K562 (cell line): ENCODE results near the gene BACE1. TPM values are rescaled to one million over a fixed set of nuclear protein-coding genes. Genes with fewer than 3 reads are reported as not detected.

Source experiments
- ARHGAP35 ChIP-seq: fragments of 450-650 bp; IDR thresholded peaks from 2 replicates; pipeline ENCODE4 v1.6.1; 2018; ENCODE audit not compliant: partially characterized antibody
- BMI1 ChIP-seq: fragments of 150-350 bp; IDR thresholded peaks from 2 replicates; pipeline ENCODE4 v1.6.1; 2014; ENCODE audit warnings: low read length
- BRF1 ChIP-seq: IDR thresholded peaks from 3 replicates; pipeline ENCODE4 v1.6.1; 2011; ENCODE audit warnings: borderline replicate concordance, mild to moderate bottlenecking; ENCODE audit not compliant: insufficient read length; ENCODE audit errors: extremely low read depth
- FIP1L1 ChIP-seq: fragments of 200-400 bp; formaldehyde crosslinking; IDR thresholded peaks from 2 replicates; pipeline ENCODE4 v1.6.1; 2018; ENCODE audit warnings: mild to moderate bottlenecking, low read depth, low read length; ENCODE audit not compliant: poor library complexity, severe bottlenecking
- HNRNPUL1 ChIP-seq: fragments of 200-400 bp; formaldehyde crosslinking; IDR thresholded peaks from 2 replicates; pipeline ENCODE4 v1.6.1; 2017; ENCODE audit warnings: low read length
- LARP7 ChIP-seq: fragments of 450-650 bp; IDR thresholded peaks from 2 replicates; pipeline ENCODE4 v1.6.1; 2016
- MAFG ChIP-seq: fragments of 450-650 bp; conservative IDR thresholded peaks from 2 replicates; pipeline ENCODE4 v1.6.1; 2016; ENCODE audit warnings: missing genetic modification characterization, missing compliant biosample characterization
- MCM3 ChIP-seq: fragments of 450-650 bp; IDR thresholded peaks from 2 replicates; pipeline ENCODE4 v1.6.1; 2016
- MCM7 ChIP-seq, 2 experiments: fragments of 450-650 bp; IDR thresholded peaks; 2 replicates each; pipeline ENCODE4 v1.6.1; 2016 to 2018
- SETDB1 ChIP-seq: IDR thresholded peaks from one replicate; pipeline ENCODE4 v1.6.1; 2012; ENCODE audit warnings: low read length, control low read depth, inconsistent platforms
- SMARCB1 ChIP-seq: IDR thresholded peaks from 2 replicates; pipeline ENCODE4 v1.6.1; 2011; ENCODE audit warnings: improper control_type of control experiment, low read depth; ENCODE audit not compliant: insufficient read length
- TCF3 ChIP-seq: sonication (generic); formaldehyde crosslinking; IDR thresholded peaks from 2 replicates; pipeline ENCODE4 v1.4.0; 2020; ENCODE audit warnings: mild to moderate bottlenecking, missing genetic modification reagents
- YBX1 ChIP-seq: fragments of 450-650 bp; IDR thresholded peaks from 2 replicates; pipeline ENCODE4 v1.7.1; 2016; ENCODE audit warnings: mild to moderate bottlenecking
- ZKSCAN1 ChIP-seq: fragments of 150-350 bp; IDR thresholded peaks from 2 replicates; pipeline ENCODE4 v1.6.1; 2016; ENCODE audit warnings: low read depth, low read length
- ZNF121 ChIP-seq: sonication (generic); formaldehyde crosslinking; conservative IDR thresholded peaks from 2 replicates; pipeline ENCODE4 v1.8.0; 2022; ENCODE audit warnings: missing genetic modification reagents
- ZNF165 ChIP-seq: fragments of 250-450 bp; sonication (Bioruptor Pico); IDR thresholded peaks from 2 replicates; pipeline ENCODE4 v1.4.0; 2020; ENCODE audit warnings: borderline replicate concordance
- ZNF239 ChIP-seq: fragments of 250-450 bp; sonication (Bioruptor Pico); IDR thresholded peaks from 2 replicates; pipeline ENCODE4 v1.4.0; 2020; ENCODE audit warnings: mild to moderate bottlenecking
- ZNF316 ChIP-seq: fragments of 450-650 bp; IDR thresholded peaks from 2 replicates; pipeline ENCODE4 v1.6.1; 2016
- ZNF592 ChIP-seq: fragments of 450-650 bp; IDR thresholded peaks from 2 replicates; pipeline ENCODE4 v1.6.1; 2017; ENCODE audit warnings: antibody characterized with exemption, mild to moderate bottlenecking
- ZNF76 ChIP-seq: fragments of 250-450 bp; sonication (Bioruptor Pico); IDR thresholded peaks from 2 replicates; pipeline ENCODE4 v1.4.0; 2020; ENCODE audit warnings: mild to moderate bottlenecking, moderate library complexity, borderline replicate concordance
- ZNF77 ChIP-seq: fragments of 250-450 bp; sonication (Bioruptor Pico); IDR thresholded peaks from 2 replicates; pipeline ENCODE4 v1.5.0; 2020
- ZSCAN32 ChIP-seq: fragments of 450-650 bp; formaldehyde crosslinking; IDR thresholded peaks from 2 replicates; pipeline ENCODE4 v1.4.0; 2020; ENCODE audit warnings: mild to moderate bottlenecking, moderate library complexity
- polyA plus RNA-seq, 8 experiments: library from polyadenylated mRNA; depleted of rRNA in 4 of 8; stranded (reverse) in 5 of 8; unstranded in 3 of 8; fragments of >200 nt; fragmentation: Nextera tagmentation in 2 of 8; fragmentation: Illumina TruSeq in 1 of 8; extraction: Ambion mirVana in 2 of 8; extraction: Trizol in 1 of 8; gene quantifications; 2 replicates each; pipeline versions ENCODE4 v1.2.1 to v1.2.3, GENCODE V29; 2011 to 2014; ENCODE audit warnings: inconsistent platforms in 1 of 8, missing spikeins in 1 of 8
- total RNA-seq, 7 experiments: library from RNA; depleted of rRNA in 6 of 7; stranded (reverse); fragments of >200 nt in 6 of 7; fragmentation: Illumina TruSeq in 2 of 7; extraction: Trizol in 2 of 7; gene quantifications; 2 replicates each; pipeline versions ENCODE4 v1.2.1 to v1.2.3, GENCODE V29; 2011 to 2021; ENCODE audit warnings: low replicate concordance in 1 of 7
- TF ChIP-seq, protein P1 (sequence below), 2 experiments: fragments of 250-450 bp in 1 of 2; fragments of 450-650 bp in 1 of 2; sonication (Bioruptor Pico) in 1 of 2; IDR thresholded peaks; 2 replicates each; pipeline versions ENCODE4 v1.6.1 to v1.8.0; 2016 to 2021; ENCODE audit warnings: mild to moderate bottlenecking in 2 of 2, moderate library complexity in 2 of 2, missing compliant biosample characterization in 1 of 2, missing genetic modification characterization in 1 of 2
- TF ChIP-seq, protein P2 (sequence below): fragments of 250-450 bp; sonication (Bioruptor Pico); IDR thresholded peaks from 2 replicates; pipeline ENCODE4 v1.8.0; 2021; ENCODE audit warnings: borderline replicate concordance, mild to moderate bottlenecking, moderate library complexity; ENCODE audit not compliant: poor library complexity, severe bottlenecking

BACE1 gene
- total and polyA plus RNA-seq, 9 of the 15 experiments (the other 6 are each of a cell fraction or from before 2014, with no cell fraction given), result 0.01 to 0.25 (median 0.16) TPM; not detected in 5

GRCh38 chr11:117248341-117248740 is 67.7 kb downstream of the BACE1 start (continued):
- TF ChIP-seq SMARCB1 (no peak), FIP1L1 (no peak), YBX1 (no peak), LARP7 (no peak), ZNF76 (CRISPR knock-in tag) (no peak), ZNF592 (peak; percentile 40; the same call in 1 of the 2 replicates), ZKSCAN1 (no peak), ZNF77 (CRISPR knock-in tag) (no peak), ZSCAN32 (CRISPR knock-in tag) (no peak), ZNF239 (CRISPR knock-in tag) (no peak), ZNF316 (peak; percentile 93), MCM3 (no peak), ARHGAP35 (no peak), MCM7 (IDR thresholded peaks at IDR 0.05) (no peak), HNRNPUL1 (no peak), ZNF165 (CRISPR knock-in tag) (no peak), MAFG (tag) (peak; percentile 88), SETDB1 (no peak), ZNF121 (CRISPR knock-in tag) (no peak), TCF3 (peak; percentile 33), BMI1 (no peak), BRF1 (no peak)
- TF ChIP-seq, protein P1, sequence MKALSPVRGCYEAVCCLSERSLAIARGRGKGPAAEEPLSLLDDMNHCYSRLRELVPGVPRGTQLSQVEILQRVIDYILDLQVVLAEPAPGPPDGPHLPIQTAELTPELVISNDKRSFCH (CRISPR knock-in tag; IDR thresholded peaks at IDR 0.05), result no peak
- TF ChIP-seq, protein P1 (tag; IDR thresholded peaks at IDR 0.05), result no peak
- TF ChIP-seq, protein P2, sequence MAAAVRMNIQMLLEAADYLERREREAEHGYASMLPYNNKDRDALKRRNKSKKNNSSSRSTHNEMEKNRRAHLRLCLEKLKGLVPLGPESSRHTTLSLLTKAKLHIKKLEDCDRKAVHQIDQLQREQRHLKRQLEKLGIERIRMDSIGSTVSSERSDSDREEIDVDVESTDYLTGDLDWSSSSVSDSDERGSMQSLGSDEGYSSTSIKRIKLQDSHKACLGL (CRISPR knock-in tag), result no peak
